HUES48 (cell line): ENCODE measurements around the gene PHOX2A.
A peak's percentile ranks its signal among the peaks of the same experiment; 100 is the strongest.

ENCODE experiments used
- H3K27ac ChIP-seq: one replicate; pipeline ENCODE4 v1.7.0; 2013; ENCODE audit warnings: low read depth, low read length, inconsistent platforms
- H3K27me3 ChIP-seq: 2 replicates; pipeline ENCODE4 v1.6.1; 2013; ENCODE audit warnings: mild to moderate bottlenecking, low read length; ENCODE audit not compliant: control insufficient read depth, insufficient read depth
- H3K36me3 ChIP-seq: 2 replicates; pipeline ENCODE4 v1.6.1; 2013; ENCODE audit warnings: low read length; ENCODE audit not compliant: control insufficient read depth, insufficient read depth
- H3K4me1 ChIP-seq: 2 replicates; pipeline ENCODE4 v1.6.1; 2013; ENCODE audit warnings: mild to moderate bottlenecking, low read length; ENCODE audit not compliant: control insufficient read depth, insufficient read depth
- H3K4me3 ChIP-seq: 2 replicates; pipeline ENCODE4 v1.5.1; 2013; ENCODE audit warnings: mild to moderate bottlenecking, low read depth, low read length
- H3K9ac ChIP-seq: 2 replicates; pipeline ENCODE4 v1.6.1; 2013; ENCODE audit warnings: mild to moderate bottlenecking, low read depth, low read length, moderate library complexity
- H3K9me3 ChIP-seq: 2 replicates; pipeline ENCODE4 v1.6.1; 2013; ENCODE audit warnings: low read length; ENCODE audit not compliant: control insufficient read depth, insufficient read depth

PHOX2A gene

DNA sequence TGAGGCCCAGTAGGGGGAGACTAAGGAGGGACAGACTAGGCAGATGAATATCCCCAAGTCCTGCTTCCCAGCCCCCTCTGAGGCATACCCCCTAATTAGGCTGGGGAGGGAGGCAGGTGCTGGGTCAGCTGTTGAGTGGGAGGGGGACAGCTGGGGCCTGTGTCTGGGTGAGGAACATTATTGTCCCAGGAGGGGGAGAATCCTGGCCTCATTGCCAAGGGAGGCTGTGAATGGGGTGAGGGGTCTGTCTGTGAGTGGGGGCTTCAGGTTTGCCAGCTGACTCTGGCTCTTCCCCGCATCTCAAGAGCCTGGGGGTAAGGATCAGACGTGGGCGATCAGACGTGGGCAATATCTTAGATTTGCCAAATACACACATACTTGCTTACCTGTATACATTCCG, 17.3 kb downstream of the PHOX2A start:
- Histone ChIP-seq H3K4me3 (no peak overlapping the region), H3K27me3 (no peaks in the 10 kb centered on the region), H3K36me3 (peaks cover 42% of the 10 kb centered on the region), H3K27ac (no peak overlapping the region), H3K9ac (no peak overlapping the region), H3K9me3 (no peaks in the 10 kb centered on the region), H3K4me1 (peaks cover 12% of the 10 kb centered on the region)

DNA sequence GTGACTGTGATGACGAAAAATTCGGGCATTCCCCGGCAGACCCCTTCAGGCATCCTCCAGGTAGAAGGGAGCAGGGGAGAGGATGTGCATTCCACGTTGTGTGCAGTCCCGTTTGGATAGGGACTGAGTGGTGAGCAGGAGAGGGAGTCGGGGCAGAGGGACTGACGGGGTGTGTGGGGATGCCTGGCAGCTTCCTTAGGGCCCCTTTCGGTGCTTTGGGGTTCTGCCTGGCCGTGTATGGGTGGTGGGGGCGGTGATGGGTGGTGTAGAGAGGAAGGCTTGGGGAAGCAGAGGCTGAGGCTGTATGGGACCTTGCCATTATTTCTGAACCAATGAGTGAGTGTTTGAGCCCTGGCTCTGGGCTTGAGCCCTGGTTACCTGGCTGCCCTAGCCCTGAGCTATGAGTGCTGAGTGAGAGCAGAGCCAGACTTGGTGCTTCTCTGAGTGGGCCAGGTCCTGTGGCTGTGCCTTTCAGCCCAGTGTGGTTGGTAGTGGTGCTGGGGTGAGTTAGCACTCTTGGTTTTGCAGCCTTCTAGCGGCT, 18.5 kb downstream of the PHOX2A start:
- Histone ChIP-seq H3K9ac (peak overlapping the region; percentile 30; the same call in 1 of the 2 replicates), H3K27ac (no peak overlapping the region), H3K27me3 (no peaks in the 10 kb centered on the region), H3K9me3 (no peaks in the 10 kb centered on the region), H3K36me3 (peaks cover 30% of the 10 kb centered on the region), H3K4me3 (peak overlapping the region; percentile 88), H3K4me1 (peaks cover 12% of the 10 kb centered on the region)

GRCh38 chr11:72224564-72225410, 19.2 kb downstream of the PHOX2A start, which contains the start of gene INPPL1:
Gene INPPL1, plus strand, starts transcription at chr11:72224767. Its CDS starts 218 bp downstream, at chr11:72224985.
- peak within 1 kb of the TSS; percentile 67 for H3K9ac ChIP-seq
- H3K4me3 ChIP-seq: peak within 1 kb of the TSS; percentile 88
- H3K4me1 ChIP-seq: peaks cover 12% of the 10 kb centered on the region
- H3K27ac ChIP-seq: peak within 1 kb of the TSS; percentile 89
- no peaks in the 10 kb centered on the region for H3K27me3 ChIP-seq
- H3K36me3 ChIP-seq: peaks cover 23% of the 10 kb centered on the region
- no peaks in the 10 kb centered on the region for H3K9me3 ChIP-seq

GRCh38 chr11:72223615-72224563, 20.1 kb downstream of the PHOX2A start:
- Histone ChIP-seq H3K4me1 (peaks cover 12% of the 10 kb centered on the region), H3K4me3 (peak overlapping the region; percentile 88), H3K27ac (peak overlapping the region; percentile 89)

DNA sequence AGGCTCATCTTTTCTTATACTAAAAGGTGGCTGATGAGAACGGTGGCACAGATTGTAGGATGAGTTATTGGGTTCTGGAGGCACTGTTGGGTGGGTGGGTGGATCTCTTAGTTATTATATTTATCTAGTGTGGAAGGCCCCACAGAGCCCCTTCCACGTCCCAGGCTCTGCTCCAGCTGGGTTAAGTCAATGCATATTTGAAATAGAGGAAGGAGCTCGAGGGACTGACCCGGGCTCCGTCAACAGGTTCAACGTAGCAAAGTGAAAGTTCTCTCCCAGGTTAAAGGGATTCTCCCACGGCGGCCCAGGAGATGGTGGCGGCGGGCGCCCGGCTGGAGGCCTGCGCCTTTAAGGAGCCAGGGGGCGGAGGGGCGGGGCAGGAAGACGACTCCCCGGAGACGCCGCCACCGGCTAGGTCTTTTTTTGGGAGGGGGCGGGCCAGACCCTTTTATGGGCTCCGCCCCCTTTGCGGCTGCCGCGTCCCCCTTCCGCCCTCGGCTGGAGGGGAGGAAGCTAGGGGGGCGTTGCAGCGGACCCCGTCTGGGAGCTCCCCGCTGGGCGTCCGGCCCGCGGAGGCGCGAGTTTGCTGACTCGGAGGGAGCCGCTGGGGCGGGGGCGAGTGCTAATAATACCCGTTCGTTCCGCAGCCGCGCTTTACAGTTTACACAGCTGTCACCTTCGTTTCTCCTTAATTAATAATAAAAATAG, 20.9 kb downstream of the PHOX2A start:
- H3K36me3 ChIP-seq: peaks cover 6% of the 10 kb centered on the region
- H3K27ac ChIP-seq: peak overlapping the region; percentile 89
- no peaks in the 10 kb centered on the region for H3K27me3 ChIP-seq
- H3K4me1 ChIP-seq: peaks cover 12% of the 10 kb centered on the region
- H3K9me3 ChIP-seq: no peaks in the 10 kb centered on the region
- H3K4me3 ChIP-seq: peak overlapping the region; percentile 88
- peak overlapping the region; percentile 61; the same call in 1 of the 2 replicates for H3K9ac ChIP-seq

More at GRCh38 chr11:72223615-72224563, 20.1 kb downstream of the PHOX2A start:
- Histone ChIP-seq H3K27me3 (no peaks in the 10 kb centered on the region), H3K36me3 (peaks cover 14% of the 10 kb centered on the region), H3K9ac (peak overlapping the region; percentile 67), H3K9me3 (no peaks in the 10 kb centered on the region)

DNA sequence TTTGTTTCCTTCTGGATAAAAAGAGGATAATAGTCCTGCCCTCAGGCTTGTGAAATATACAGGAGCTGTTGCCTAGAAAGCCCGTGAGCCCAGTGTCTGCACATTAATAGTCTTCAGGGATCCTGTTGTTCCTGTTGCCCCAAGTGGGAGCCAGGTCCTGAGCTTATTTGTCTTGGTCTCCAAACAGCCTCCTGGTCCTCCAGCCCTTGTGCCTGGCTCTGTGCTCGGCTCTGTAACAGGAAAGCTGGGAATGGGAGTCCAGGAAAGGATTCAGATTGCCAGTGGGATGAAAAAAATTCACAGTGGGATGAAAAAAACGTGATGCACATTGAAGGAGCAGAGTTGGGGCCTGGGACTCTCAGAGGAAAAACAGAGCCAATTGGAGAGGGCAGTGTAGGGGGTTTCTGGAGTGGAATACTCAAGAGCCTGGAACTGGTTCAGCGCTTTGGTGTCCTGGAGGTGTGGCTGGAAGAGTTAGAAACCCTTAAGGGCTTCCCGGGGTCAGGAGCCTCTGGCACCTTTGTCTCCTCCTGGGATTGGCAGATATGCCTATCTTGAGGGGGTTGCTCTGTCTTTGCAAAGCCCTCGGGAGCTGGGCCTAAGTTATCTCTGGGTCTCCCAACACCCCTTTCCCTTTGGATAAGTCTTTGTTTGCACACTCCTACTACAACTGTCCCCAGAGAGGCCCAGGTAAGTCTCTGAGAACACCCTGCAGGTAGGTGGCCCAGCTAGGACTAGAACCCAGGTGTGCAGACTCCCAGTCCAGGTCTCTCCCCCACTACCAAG, 21.7 kb downstream of the PHOX2A start:
- Histone ChIP-seq H3K36me3 (peaks cover 3% of the 10 kb centered on the region; the same call in 1 of the 2 replicates), H3K9me3 (no peaks in the 10 kb centered on the region), H3K4me3 (peak overlapping the region; percentile 88), H3K4me1 (peaks cover 12% of the 10 kb centered on the region), H3K27me3 (no peaks in the 10 kb centered on the region; the same call in 1 of the 2 replicates), H3K27ac (peak overlapping the region; percentile 89), H3K9ac (no peak overlapping the region)

- Histone ChIP-seq H3K27me3 (no peaks in the 10 kb centered on the region; the same call in 1 of the 2 replicates), H3K9ac (no peak overlapping the region), H3K36me3 (no peaks in the 10 kb centered on the region), H3K9me3 (no peaks in the 10 kb centered on the region), H3K27ac (no peak overlapping the region), H3K4me1 (peaks cover 12% of the 10 kb centered on the region), H3K4me3 (no peak overlapping the region)
These were observed 22.4 kb downstream of the PHOX2A start for GRCh38 chr11:72221386-72222075.

GRCh38 chr11:72220696-72221363, 23.1 kb downstream of the PHOX2A start:
- no peak overlapping the region for H3K9ac ChIP-seq
- H3K4me3 ChIP-seq: no peak overlapping the region
- H3K27me3 ChIP-seq: no peaks in the 10 kb centered on the region; the same call in 1 of the 2 replicates
- no peaks in the 10 kb centered on the region for H3K9me3 ChIP-seq
- no peak overlapping the region for H3K27ac ChIP-seq
- H3K36me3 ChIP-seq: no peaks in the 10 kb centered on the region
- peaks cover 12% of the 10 kb centered on the region for H3K4me1 ChIP-seq

DNA sequence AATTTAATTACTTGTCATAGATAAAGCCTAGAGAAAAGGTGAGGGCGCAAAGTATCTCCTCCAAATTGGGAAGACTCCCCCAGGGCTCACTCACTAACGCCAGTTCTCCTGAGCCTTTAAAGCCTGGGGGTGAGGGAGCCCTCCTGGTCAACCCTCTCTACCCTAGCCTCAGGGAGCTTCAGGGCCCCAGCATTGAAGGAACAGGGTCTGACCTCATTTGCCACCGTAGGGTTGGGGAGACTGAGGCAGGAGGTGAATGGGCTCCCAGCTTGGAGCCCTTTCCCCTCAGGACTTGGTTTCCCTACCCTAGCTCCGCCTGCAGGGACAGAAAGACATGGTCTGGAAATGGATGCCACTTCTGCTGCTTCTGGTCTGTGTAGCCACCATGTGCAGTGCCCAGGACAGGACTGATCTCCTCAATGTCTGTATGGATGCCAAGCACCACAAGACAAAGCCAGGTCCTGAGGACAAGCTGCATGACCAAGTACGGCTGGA, 25.7 kb downstream of the PHOX2A start:
- Histone ChIP-seq H3K27ac (no peak overlapping the region), H3K36me3 (no peaks in the 10 kb centered on the region), H3K9me3 (no peaks in the 10 kb centered on the region), H3K4me1 (peaks cover 9% of the 10 kb centered on the region), H3K27me3 (peaks cover 3% of the 10 kb centered on the region; the same call in 1 of the 2 replicates), H3K9ac (no peak overlapping the region), H3K4me3 (no peak overlapping the region)
